KG1 (cell line): ENCODE measurements around the gene IFT20.
"Not testable (repeated sequence)": the region's sequence is repeated elsewhere in the genome, so short reads cannot be mapped to it uniquely, and the experiment has no call there.

Experiments
- DNase-seq: peaks from one replicate; lab custom pipeline; 2025; lab: John Stamatoyannopoulos, UW

The IFT20 gene

GRCh38 chr17:28306954-28307401 is 28.3 kb downstream of the IFT20 start:
- no peak for DNase-seq

- no peak for DNase-seq
These were observed 36.8 kb downstream of the IFT20 start for GRCh38 chr17:28298449-28298848.

GRCh38 chr17:28295677-28296578 is 39.3 kb downstream of the IFT20 start:
- no peak for DNase-seq

GRCh38 chr17:28293994-28294393 is 41.3 kb downstream of the IFT20 start:
- no peak for DNase-seq

- DNase-seq, result not testable (repeated sequence)
These were observed 42.4 kb downstream of the IFT20 start for GRCh38 chr17:28292878-28293277.

GRCh38 chr17:28291780-28292330 is 43.4 kb downstream of the IFT20 start:
- no peak for DNase-seq

GRCh38 chr17:28290703-28291102 is 44.6 kb downstream of the IFT20 start:
- no peak for DNase-seq

GRCh38 chr17:28285965-28286364 is 49.3 kb downstream of the IFT20 start:
- no peak for DNase-seq

- DNase-seq, result no peak
These were observed 52.7 kb downstream of the IFT20 start for GRCh38 chr17:28282596-28282995.

- no peak for DNase-seq
These were observed 54.4 kb downstream of the IFT20 start for GRCh38 chr17:28280826-28281225.

- DNase-seq, result no peak
These were observed 55.9 kb downstream of the IFT20 start for GRCh38 chr17:28279411-28279810.
